ENCODE measurements around the gene COL5A1. TPM values are rescaled to one million over a fixed set of nuclear protein-coding genes. Genes with fewer than 3 reads are reported as not detected.

The COL5A1 gene
- total RNA-seq, 4 donors from 2014 or later = 8.4 to 14.7 (median 11.3) TPM

- no peak overlapping the region for H3K4me3 ChIP-seq (ENCODE audit: low read depth, poor library complexity, severe bottlenecking)
- WGBS, 2 donors = 89 to 95% methylated on average over 10 to 13 of the region's 13 CpGs
- peak; percentile 4 to 53 for DNase-seq (ENCODE audit: low spot score in 2 of 2)
- TF ChIP-seq POLR2A (IDR thresholded peaks at IDR 0.05) = no peak
- TF ChIP-seq CTCF (IDR thresholded peaks at IDR 0.05) = no peak
- intact Hi-C loops (cut with DNase I; ENCODE audit: low total_unique reads) = no loop called here
Observed at GRCh38 chr9:134879664-134880483, 238.3 kb downstream of the COL5A1 start.

GRCh38 chr9:134880484-134881312 lies 239.1 kb downstream of the COL5A1 start, which contains the start of gene FCN2:
Gene FCN2, plus strand, starts transcription at chr9:134880810. Its CDS starts 12 bp downstream, at chr9:134880822.
- WGBS, 2 donors = 82 to 87% methylated on average over 22 to 25 of the region's 25 CpGs
- intact Hi-C loops (cut with DNase I; ENCODE audit: low total_unique reads) = no loop called here
- DNase-seq (ENCODE audit: low spot score in 2 of 2) = peak in 1 of 2 donors; percentile 78
- TF ChIP-seq CTCF (IDR thresholded peaks at IDR 0.05) (no peak), POLR2A (IDR thresholded peaks at IDR 0.05) (no peak)
- H3K4me3 ChIP-seq (ENCODE audit: low read depth, poor library complexity, severe bottlenecking) = no peak within 1 kb of the TSS

DNA sequence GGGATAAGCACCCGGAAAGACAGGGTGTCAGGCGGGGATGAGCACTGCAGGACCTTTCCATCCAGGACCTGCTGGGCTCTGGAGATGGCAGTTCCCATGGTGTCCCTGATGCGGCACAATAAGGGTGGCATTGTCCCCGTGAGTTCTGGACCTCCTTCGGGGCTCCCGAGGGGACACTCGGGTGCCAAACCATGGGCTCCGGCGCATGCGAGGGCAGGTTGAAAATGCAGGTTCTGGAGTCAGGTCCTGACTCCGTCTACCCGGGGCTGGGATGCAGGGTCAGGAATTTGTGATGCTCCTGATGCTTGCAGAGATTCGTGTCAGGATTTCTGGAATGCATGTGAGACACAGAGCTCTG lies 239.7 kb downstream of the COL5A1 start:
- peak in 1 of 2 donors; percentile 61 for DNase-seq (ENCODE audit: low spot score in 2 of 2)
- no peak overlapping the region for H3K4me3 ChIP-seq (ENCODE audit: low read depth, poor library complexity, severe bottlenecking)
- intact Hi-C loops (cut with DNase I; ENCODE audit: low total_unique reads) = no loop called here
- no peak for TF ChIP-seq CTCF (IDR thresholded peaks at IDR 0.05)
- no peak for TF ChIP-seq POLR2A (IDR thresholded peaks at IDR 0.05)
- WGBS, 2 donors = 84 to 86% methylated on average over 11 to 13 of the region's 13 CpGs

- no peak for TF ChIP-seq CTCF (IDR thresholded peaks at IDR 0.05)
- TF ChIP-seq POLR2A (IDR thresholded peaks at IDR 0.05) = no peak
- peak in 1 of 2 donors; percentile 76 for DNase-seq (ENCODE audit: low spot score in 2 of 2)
- 85 to 86% methylated on average over 3 of the region's 3 CpGs for WGBS, 2 donors
- intact Hi-C loops (cut with DNase I; ENCODE audit: low total_unique reads) = no loop called here
- H3K4me3 ChIP-seq (ENCODE audit: low read depth, poor library complexity, severe bottlenecking) = no peak overlapping the region
Observed at GRCh38 chr9:134882204-134882785, 240.7 kb downstream of the COL5A1 start.

GRCh38 chr9:134883040-134883782 lies 241.6 kb downstream of the COL5A1 start:
- no peak overlapping the region for H3K4me3 ChIP-seq (ENCODE audit: low read depth, poor library complexity, severe bottlenecking)
- WGBS, 2 donors = 82 to 92% methylated on average over 18 of the region's 18 CpGs
- intact Hi-C loops (cut with DNase I; ENCODE audit: low total_unique reads) = no loop called here
- DNase-seq (ENCODE audit: low spot score in 2 of 2) = peak in 1 of 2 donors; percentile 67
- TF ChIP-seq CTCF (IDR thresholded peaks at IDR 0.05) (no peak), POLR2A (IDR thresholded peaks at IDR 0.05) (no peak)
